Cerebellar cortex (tissue), 1 donor: ENCODE measurements around the gene ARID3A.

Experiments used
- DNase-seq: peaks from one replicate; pipeline ENCODE4 v3.0.0-alpha.2; 2015; ENCODE audit warnings: low spot score

Gene ARID3A

GRCh38 chr19:931860-932647 is 6.2 kb downstream of the ARID3A start:
- DNase-seq = no peak

- DNase-seq = peak; percentile 64
Observed at GRCh38 chr19:932648-933552, 7.1 kb downstream of the ARID3A start.

GRCh38 chr19:933553-933882 is 7.7 kb downstream of the ARID3A start:
- no peak for DNase-seq

GRCh38 chr19:934197-934840 is 8.5 kb downstream of the ARID3A start:
- no peak for DNase-seq

- peak; percentile 64 for DNase-seq
Observed at GRCh38 chr19:934865-935479, 9.1 kb downstream of the ARID3A start.

- no peak for DNase-seq
Observed at GRCh38 chr19:936175-936546, 10.3 kb downstream of the ARID3A start.

GRCh38 chr19:937259-937694 is 11.4 kb downstream of the ARID3A start:
- no peak for DNase-seq

GRCh38 chr19:938233-938923 is 12.5 kb downstream of the ARID3A start:
- no peak for DNase-seq

- DNase-seq = no peak
Observed at GRCh38 chr19:939439-939838, 13.6 kb downstream of the ARID3A start.

- DNase-seq = no peak
Observed at GRCh38 chr19:939922-940321, 14.1 kb downstream of the ARID3A start.

GRCh38 chr19:940591-941291 is 14.9 kb downstream of the ARID3A start:
- DNase-seq = no peak

- no peak for DNase-seq
Observed at GRCh38 chr19:941292-942132, 15.7 kb downstream of the ARID3A start.

GRCh38 chr19:942133-942645 is 16.4 kb downstream of the ARID3A start:
- DNase-seq = no peak

GRCh38 chr19:943551-944170 is 17.8 kb downstream of the ARID3A start:
- DNase-seq = no peak

GRCh38 chr19:944171-944567 is 18.3 kb downstream of the ARID3A start:
- DNase-seq = no peak

- no peak for DNase-seq
Observed at GRCh38 chr19:944663-945241, 18.9 kb downstream of the ARID3A start.

- DNase-seq = no peak
Observed at GRCh38 chr19:945401-946252, 19.8 kb downstream of the ARID3A start.

- DNase-seq = no peak
Observed at GRCh38 chr19:947090-947706, 21.4 kb downstream of the ARID3A start.
